ENCODE results near the gene ADCYAP1R1. TPM values are rescaled to one million over a fixed set of nuclear protein-coding genes. Genes with fewer than 3 reads are reported as not detected.

The ADCYAP1R1 gene
- total RNA-seq, 4 donors from 2014 or later = under 0.01 to 2.7 (median 1.0) TPM

DNA sequence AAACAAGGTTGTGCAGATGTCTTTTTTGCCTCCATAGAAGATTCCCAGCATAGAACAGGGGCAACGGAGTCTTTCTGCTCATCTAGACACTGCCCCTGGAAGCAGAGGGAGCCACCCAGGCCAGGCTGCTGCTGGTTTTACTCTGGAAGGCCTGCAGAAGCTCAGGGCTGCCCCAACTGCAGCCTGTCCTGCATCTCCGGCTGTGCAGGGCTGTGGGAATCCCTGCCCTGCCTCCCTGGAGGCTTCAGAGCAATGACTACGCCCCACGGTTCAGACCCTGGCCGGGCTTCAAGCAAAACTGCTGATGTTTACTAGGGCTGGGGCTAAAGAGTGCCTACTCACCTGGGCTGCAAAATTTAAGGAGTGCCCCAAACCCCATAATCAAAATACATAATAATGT lies 44.5 kb upstream of the ADCYAP1R1 start:
- Histone ChIP-seq H3K4me3 (no peak overlapping the region), H3K36me3 (no peaks in the 10 kb centered on the region), H3K4me1 (no peaks in the 10 kb centered on the region), H3K9me3 (peaks cover 0 to 21% (median 0%) of the 10 kb centered on the region in 4 donors), H3K27ac (no peak overlapping the region), H3K27me3 (no peaks in the 10 kb centered on the region)
- TF ChIP-seq POLR2A (IDR thresholded peaks at IDR 0.05) (no peak), EP300 (IDR thresholded peaks at IDR 0.05) (no peak)
- TF ChIP-seq, protein P1, sequence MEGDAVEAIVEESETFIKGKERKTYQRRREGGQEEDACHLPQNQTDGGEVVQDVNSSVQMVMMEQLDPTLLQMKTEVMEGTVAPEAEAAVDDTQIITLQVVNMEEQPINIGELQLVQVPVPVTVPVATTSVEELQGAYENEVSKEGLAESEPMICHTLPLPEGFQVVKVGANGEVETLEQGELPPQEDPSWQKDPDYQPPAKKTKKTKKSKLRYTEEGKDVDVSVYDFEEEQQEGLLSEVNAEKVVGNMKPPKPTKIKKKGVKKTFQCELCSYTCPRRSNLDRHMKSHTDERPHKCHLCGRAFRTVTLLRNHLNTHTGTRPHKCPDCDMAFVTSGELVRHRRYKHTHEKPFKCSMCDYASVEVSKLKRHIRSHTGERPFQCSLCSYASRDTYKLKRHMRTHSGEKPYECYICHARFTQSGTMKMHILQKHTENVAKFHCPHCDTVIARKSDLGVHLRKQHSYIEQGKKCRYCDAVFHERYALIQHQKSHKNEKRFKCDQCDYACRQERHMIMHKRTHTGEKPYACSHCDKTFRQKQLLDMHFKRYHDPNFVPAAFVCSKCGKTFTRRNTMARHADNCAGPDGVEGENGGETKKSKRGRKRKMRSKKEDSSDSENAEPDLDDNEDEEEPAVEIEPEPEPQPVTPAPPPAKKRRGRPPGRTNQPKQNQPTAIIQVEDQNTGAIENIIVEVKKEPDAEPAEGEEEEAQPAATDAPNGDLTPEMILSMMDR (IDR thresholded peaks at IDR 0.05) = no peak
- DNase-seq (ENCODE audit: low spot score in 2 of 2) = no peak
- 52 to 57% methylated on average over 5 of the region's 5 CpGs for WGBS, 2 donors

DNA sequence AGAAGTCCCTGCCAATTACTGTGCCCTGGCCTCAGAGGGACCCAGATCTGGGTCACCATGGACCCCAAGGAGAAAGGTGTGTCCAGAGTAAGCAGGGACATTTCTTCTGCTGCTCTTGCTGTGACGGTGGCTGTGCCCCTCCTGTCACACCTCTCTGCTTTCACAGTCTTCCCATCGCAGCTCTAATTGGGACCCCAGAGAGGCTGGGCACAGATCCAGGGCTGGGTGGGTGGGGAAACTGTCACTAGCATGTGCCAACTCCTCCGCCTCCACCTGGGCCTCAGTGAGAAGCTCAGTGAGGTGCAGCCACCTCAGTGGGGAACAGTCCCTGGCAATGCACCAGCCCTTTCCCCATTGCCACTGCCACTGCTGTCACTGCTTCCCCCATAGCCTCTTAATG lies 37.3 kb upstream of the ADCYAP1R1 start:
- WGBS, 2 donors = 59 to 82% methylated on average over 3 of the region's 3 CpGs
- no peaks in the 10 kb centered on the region for H3K27me3 ChIP-seq
- no peaks in the 10 kb centered on the region for H3K4me1 ChIP-seq
- no peaks in the 10 kb centered on the region for H3K36me3 ChIP-seq
- TF ChIP-seq POLR2A (IDR thresholded peaks at IDR 0.05) (no peak), EP300 (IDR thresholded peaks at IDR 0.05) (no peak)
- TF ChIP-seq, protein P1 (IDR thresholded peaks at IDR 0.05) = no peak
- H3K9me3 ChIP-seq = peaks cover 0 to 11% (median 0%) of the 10 kb centered on the region in 4 donors
- H3K4me3 ChIP-seq = no peak overlapping the region
- DNase-seq (ENCODE audit: low spot score in 2 of 2) = no peak
- H3K27ac ChIP-seq = no peak overlapping the region

DNA sequence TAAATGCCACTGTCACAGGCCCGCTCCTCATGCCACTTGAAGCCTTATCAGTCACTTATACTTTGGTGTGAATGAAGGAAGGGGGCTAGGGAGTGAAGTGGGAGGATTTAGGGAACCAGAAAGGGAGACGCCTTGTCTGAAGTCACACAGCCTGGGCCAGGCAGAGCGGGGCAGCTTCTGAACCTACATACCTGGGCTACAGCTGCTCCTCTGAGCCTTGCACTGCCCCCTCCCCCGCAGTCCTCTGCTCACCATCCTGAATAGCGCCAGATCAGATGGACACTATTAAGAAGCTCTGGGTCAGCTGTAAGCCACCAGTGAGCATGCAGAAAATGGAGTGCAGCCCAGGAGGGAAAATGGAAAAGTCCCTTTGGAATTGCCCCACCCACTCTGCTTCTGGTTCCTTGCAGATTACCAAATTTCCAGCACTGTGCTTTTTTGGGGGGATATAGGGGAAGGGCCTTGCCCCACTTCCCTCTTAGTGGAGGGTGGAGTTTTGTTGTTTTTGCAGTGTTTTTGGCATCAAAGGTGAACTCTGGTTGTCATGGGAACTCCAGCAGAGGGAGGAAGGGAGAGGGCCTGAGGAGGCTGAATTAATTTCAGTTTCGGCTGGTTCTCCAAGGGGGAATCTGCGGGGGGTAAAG lies 35.0 kb upstream of the ADCYAP1R1 start:
- Histone ChIP-seq H3K27ac (no peak overlapping the region), H3K27me3 (no peaks in the 10 kb centered on the region), H3K9me3 (no peaks in the 10 kb centered on the region), H3K4me3 (no peak overlapping the region), H3K4me1 (no peaks in the 10 kb centered on the region), H3K36me3 (no peaks in the 10 kb centered on the region)
- TF ChIP-seq, protein P1 (IDR thresholded peaks at IDR 0.05) = no peak
- TF ChIP-seq POLR2A (IDR thresholded peaks at IDR 0.05) (no peak), EP300 (IDR thresholded peaks at IDR 0.05) (no peak)
- no peak for DNase-seq (ENCODE audit: low spot score in 2 of 2)
- WGBS, 2 donors = 74 to 78% methylated on average over 7 of the region's 7 CpGs

DNA sequence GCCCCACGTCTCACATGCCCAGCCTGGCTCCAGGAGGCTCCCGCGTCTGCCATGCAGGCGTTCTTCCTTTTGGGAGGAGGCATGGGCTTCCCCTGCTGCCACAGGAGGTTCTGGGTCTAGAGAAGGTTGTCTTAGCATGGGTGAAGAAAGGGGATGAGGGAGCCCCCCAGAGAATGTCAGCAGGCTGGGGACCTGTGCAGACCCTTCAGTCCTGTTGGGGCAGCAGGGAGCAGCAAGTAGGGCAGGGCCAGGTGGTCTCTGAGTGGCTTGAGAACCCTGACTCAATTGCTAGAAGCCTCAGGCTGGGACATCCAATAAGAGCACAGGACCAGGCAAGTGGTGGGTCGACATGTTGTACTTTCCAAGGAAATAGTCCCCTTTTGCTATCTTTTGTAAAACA lies 34.4 kb upstream of the ADCYAP1R1 start:
- DNase-seq (ENCODE audit: low spot score in 2 of 2) = no peak
- 89 to 92% methylated on average over 5 of the region's 5 CpGs for WGBS, 2 donors
- H3K27me3 ChIP-seq = no peaks in the 10 kb centered on the region

DNA sequence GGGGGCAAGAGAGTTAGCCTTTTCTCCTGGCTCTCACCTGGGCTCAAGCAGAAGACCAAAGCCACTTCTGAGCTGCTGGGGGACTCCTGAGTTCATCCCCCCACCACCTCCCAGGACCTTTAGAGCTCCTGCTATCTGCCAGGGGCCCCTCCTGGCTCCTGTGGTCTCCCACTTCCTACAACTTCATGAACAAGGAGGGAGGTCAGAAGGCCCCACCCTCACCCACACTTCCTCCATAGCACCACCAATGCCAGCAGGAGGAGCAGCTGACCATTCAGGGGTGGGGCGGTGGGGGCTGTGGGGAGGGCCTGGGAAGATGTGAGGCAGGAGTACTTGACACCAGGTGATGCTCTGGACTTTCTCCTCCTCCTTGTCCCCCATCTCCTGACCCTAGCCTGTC lies 32.6 kb upstream of the ADCYAP1R1 start:
- H3K36me3 ChIP-seq = no peaks in the 10 kb centered on the region
- no peak for DNase-seq (ENCODE audit: low spot score in 2 of 2)
- H3K27me3 ChIP-seq = no peaks in the 10 kb centered on the region
- TF ChIP-seq, protein P1 (IDR thresholded peaks at IDR 0.05) = no peak
- TF ChIP-seq EP300 (IDR thresholded peaks at IDR 0.05) = no peak
- no peak for TF ChIP-seq POLR2A (IDR thresholded peaks at IDR 0.05)
- 80 to 92% methylated on average over 1 of the region's 1 CpG for WGBS, 2 donors
- no peaks in the 10 kb centered on the region for H3K4me1 ChIP-seq
- H3K27ac ChIP-seq = no peak overlapping the region
- H3K4me3 ChIP-seq = no peak overlapping the region
- no peaks in the 10 kb centered on the region for H3K9me3 ChIP-seq

More for the DNA sequence above, 34.4 kb upstream of the ADCYAP1R1 start:
- Histone ChIP-seq H3K36me3 (no peaks in the 10 kb centered on the region), H3K4me1 (no peaks in the 10 kb centered on the region), H3K9me3 (no peaks in the 10 kb centered on the region), H3K4me3 (no peak overlapping the region), H3K27ac (no peak overlapping the region)
- TF ChIP-seq POLR2A (IDR thresholded peaks at IDR 0.05) (no peak), EP300 (IDR thresholded peaks at IDR 0.05) (no peak)
- TF ChIP-seq, protein P1 (IDR thresholded peaks at IDR 0.05) = no peak

All from tibial nerve (tissue), 4 donors.